Inflammatory macrophage treated with lipopolysaccharide for 4 hours (primary cell): Measurements from ENCODE around the gene PXK.
"Not testable (repeated sequence)": the region's sequence is repeated elsewhere in the genome, so short reads cannot be mapped to it uniquely, and the experiment has no call there.

Experiments used
- DNase-seq: peaks from one replicate; pipeline ENCODE4 v3.0.0-alpha.2; 2020

The PXK gene

GRCh38 chr3:58324391-58325390 is 8.0 kb upstream of the PXK start:
- no peak for DNase-seq

GRCh38 chr3:58325525-58325992 is 7.1 kb upstream of the PXK start:
- no peak for DNase-seq

- no peak for DNase-seq
These were observed 6.3 kb upstream of the PXK start for GRCh38 chr3:58326267-58326900.

- DNase-seq = no peak
These were observed 3.4 kb upstream of the PXK start for GRCh38 chr3:58329150-58329921.

GRCh38 chr3:58329922-58330413 is 2.7 kb upstream of the PXK start:
- no peak for DNase-seq

- no peak for DNase-seq
These were observed 1.0 kb upstream of the PXK start for GRCh38 chr3:58331593-58332152.

- no peak for DNase-seq
These were observed 717 bp downstream of the PXK start for GRCh38 chr3:58333206-58334012.

- no peak for DNase-seq
These were observed 1.3 kb downstream of the PXK start for GRCh38 chr3:58334013-58334321.

GRCh38 chr3:58334506-58334884 is 1.8 kb downstream of the PXK start:
- no peak for DNase-seq

GRCh38 chr3:58335652-58335947 is 2.9 kb downstream of the PXK start:
- DNase-seq = no peak

- no peak for DNase-seq
These were observed 3.6 kb downstream of the PXK start for GRCh38 chr3:58336135-58336882.

GRCh38 chr3:58337190-58337589 is 4.5 kb downstream of the PXK start:
- DNase-seq = no peak

GRCh38 chr3:58339146-58339545 is 6.5 kb downstream of the PXK start:
- not testable (repeated sequence) for DNase-seq

- no peak for DNase-seq
These were observed 8.0 kb downstream of the PXK start for GRCh38 chr3:58340594-58341244.

- no peak for DNase-seq
These were observed 8.7 kb downstream of the PXK start for GRCh38 chr3:58341376-58341775.

GRCh38 chr3:58342676-58343075 is 10.0 kb downstream of the PXK start:
- DNase-seq = no peak

GRCh38 chr3:58345457-58345856 is 12.8 kb downstream of the PXK start:
- DNase-seq = no peak

GRCh38 chr3:58346368-58346767 is 13.7 kb downstream of the PXK start:
- no peak for DNase-seq

GRCh38 chr3:58347984-58348383 is 15.3 kb downstream of the PXK start:
- DNase-seq = no peak

- no peak for DNase-seq
These were observed 17.3 kb downstream of the PXK start for GRCh38 chr3:58349792-58350626.
